H1 (cell line): Measurements from ENCODE around the gene H2BK1. TPM values are rescaled to one million over a fixed set of nuclear protein-coding genes. Genes with fewer than 3 reads are reported as not detected.

Experiments
- CTCF ChIA-PET: fragments of 300-600 bp; sonication (Branson Sonifier 250); formaldehyde crosslinking; loops from one replicate; lab custom pipeline; 2021; ENCODE audit not compliant: partially characterized antibody; lab: Charles Lee
- POLR2A ChIA-PET: fragments of 300-600 bp; sonication (Branson Sonifier 250); formaldehyde crosslinking; loops from one replicate; lab custom pipeline; 2021; ENCODE audit warnings: inconsistent platforms; ENCODE audit not compliant: partially characterized antibody; lab: Charles Lee
- DNase-seq, 2 experiments: peaks; one replicate each; pipeline versions ENCODE4 v3.0.0 to v3.0.0-alpha.2; 2010 to 2022; ENCODE audit warnings: low spot score in 2 of 2, low read depth in 1 of 2, mixed read lengths in 1 of 2
- FAIRE-seq: peaks from 2 replicates; lab custom pipeline; 2011; peaks lifted over from hg19 to GRCh38; lab: Jason Lieb, UNC
- H2AFZ ChIP-seq: 2 replicates; pipeline ENCODE4 v1.8.1; 2012; ENCODE audit warnings: low read length, inconsistent platforms
- H2AK5ac ChIP-seq: 2 replicates; pipeline ENCODE4 v1.6.1; 2013; ENCODE audit warnings: low read depth, low read length
- H2BK120ac ChIP-seq: replicated peaks from 2 replicates; pipeline ENCODE3; 2013; ENCODE audit warnings: low read depth, low read length, inconsistent platforms
- H2BK12ac ChIP-seq: 2 replicates; pipeline ENCODE4 v1.6.1; 2013; ENCODE audit warnings: low read depth, low read length
- H2BK15ac ChIP-seq: 2 replicates; pipeline ENCODE4 v1.6.1; 2013; ENCODE audit warnings: low read length
- H2BK20ac ChIP-seq: 2 replicates; pipeline ENCODE4 v1.6.1; 2013; ENCODE audit warnings: low read length
- H2BK5ac ChIP-seq: 2 replicates; pipeline ENCODE4 v1.6.1; 2013; ENCODE audit warnings: low read depth, low read length
- H3K14ac ChIP-seq: 2 replicates; pipeline ENCODE4 v1.6.1; 2013; ENCODE audit warnings: inconsistent platforms; ENCODE audit not compliant: insufficient read length
- H3K18ac ChIP-seq: 2 replicates; pipeline ENCODE4 v1.6.1; 2013; ENCODE audit warnings: low read length; ENCODE audit errors: extremely low read depth
- H3K23ac ChIP-seq: 2 replicates; pipeline ENCODE4 v1.6.1; 2013; ENCODE audit warnings: inconsistent platforms; ENCODE audit not compliant: insufficient read length
- H3K23me2 ChIP-seq: 2 replicates; pipeline ENCODE4 v1.6.1; 2013; ENCODE audit warnings: low read depth, low read length
- H3K27ac ChIP-seq: 2 replicates; pipeline ENCODE4 v1.6.1; 2011; ENCODE audit warnings: low read depth, low read length, inconsistent platforms
- H3K27me3 ChIP-seq, 4 experiments: replicated peaks in 1 of 4; 1 replicate in 1 of 4; 2 replicates in 3 of 4; pipeline versions ENCODE4 v1.6.1 to v1.8.1; 2011 to 2013; ENCODE audit warnings: low read length in 3 of 4, mild to moderate bottlenecking in 3 of 4, inconsistent platforms in 2 of 4, mixed read lengths in 2 of 4, moderate library complexity in 1 of 4; ENCODE audit not compliant: control insufficient read depth in 3 of 4, insufficient read depth in 3 of 4; ENCODE audit errors: extremely low read depth in 1 of 4
- H3K36me3 ChIP-seq, 4 experiments: 2 replicates each; pipeline versions ENCODE4 v1.6.1 to v1.8.1; 2011 to 2013; ENCODE audit warnings: mild to moderate bottlenecking in 4 of 4, low read length in 3 of 4, moderate library complexity in 2 of 4, control low read depth in 1 of 4, inconsistent platforms in 1 of 4; ENCODE audit not compliant: insufficient read depth in 4 of 4, control insufficient read depth in 2 of 4
- H3K4ac ChIP-seq: replicated peaks from 2 replicates; pipeline ENCODE3; 2013; ENCODE audit warnings: low read length, low read depth, mixed read lengths, inconsistent platforms; ENCODE audit not compliant: insufficient read length
- H3K4me1 ChIP-seq, 4 experiments: replicated peaks in 1 of 4; 1 replicate in 1 of 4; 2 replicates in 3 of 4; pipeline versions ENCODE4 v1.6.1 to v1.8.1; 2011 to 2013; ENCODE audit warnings: low read length in 3 of 4, inconsistent platforms in 2 of 4, mixed read lengths in 1 of 4; ENCODE audit not compliant: insufficient read depth in 4 of 4, control insufficient read depth in 3 of 4
- H3K4me2 ChIP-seq, 2 experiments: 2 replicates each; pipeline versions ENCODE4 v1.6.1 to v1.8.1; 2011 to 2013; ENCODE audit warnings: low read depth in 2 of 2, low read length in 2 of 2, control low read depth in 1 of 2, inconsistent platforms in 1 of 2, mild to moderate bottlenecking in 1 of 2; ENCODE audit not compliant: insufficient read depth in 1 of 2
- H3K4me3 ChIP-seq, 4 experiments: fragments of 200-600, 300-600 bp in 1 of 4; sonication (generic), shearing (Covaris generic), sonication (Bioruptor Twin) in 1 of 4; 2 replicates each; pipeline versions ENCODE4 v1.5.1 to v1.8.1; 2011 to 2016; ENCODE audit warnings: low read length in 4 of 4, low read depth in 3 of 4, control low read depth in 2 of 4, inconsistent platforms in 2 of 4, mild to moderate bottlenecking in 2 of 4, mixed read lengths in 1 of 4, moderate library complexity in 1 of 4; ENCODE audit not compliant: insufficient read depth in 2 of 4; ENCODE audit errors: extremely low read depth in 1 of 4
- H3K56ac ChIP-seq: replicated peaks from 2 replicates; pipeline ENCODE3; 2013; ENCODE audit warnings: low read depth, mild to moderate bottlenecking, mixed read lengths, low read length, inconsistent platforms; ENCODE audit not compliant: insufficient read length
- H3K79me1 ChIP-seq: 2 replicates; pipeline ENCODE4 v1.6.1; 2013; ENCODE audit warnings: low read depth, low read length, control low read depth
- H3K79me2 ChIP-seq, 2 experiments: 2 replicates each; pipeline versions ENCODE4 v1.6.1 to v1.8.1; 2012 to 2013; ENCODE audit warnings: low read length in 2 of 2, mild to moderate bottlenecking in 2 of 2, inconsistent platforms in 1 of 2; ENCODE audit not compliant: insufficient read depth in 2 of 2, control insufficient read depth in 1 of 2
- H3K9ac ChIP-seq, 4 experiments: replicated peaks in 1 of 4; 1 replicate in 1 of 4; 2 replicates in 3 of 4; pipeline versions ENCODE4 v1.6.1 to v1.8.1; 2011 to 2013; ENCODE audit warnings: low read depth in 3 of 4, low read length in 3 of 4, control low read depth in 2 of 4, mild to moderate bottlenecking in 2 of 4, moderate library complexity in 2 of 4, inconsistent platforms in 1 of 4; ENCODE audit errors: extremely low read depth in 1 of 4
- H3K9me3 ChIP-seq, 2 experiments: 2 replicates each; pipeline versions ENCODE4 v1.6.1 to v1.8.1; 2012 to 2013; ENCODE audit warnings: mild to moderate bottlenecking in 2 of 2, moderate library complexity in 2 of 2, control low read depth in 1 of 2, inconsistent platforms in 1 of 2, low read depth in 1 of 2, low read length in 1 of 2, mixed read lengths in 1 of 2; ENCODE audit not compliant: insufficient read depth in 2 of 2
- H4K20me1 ChIP-seq, 2 experiments: replicated peaks in 1 of 2; 2 replicates each; pipeline versions ENCODE3 to v1.8.1; 2011 to 2013; ENCODE audit warnings: inconsistent platforms in 2 of 2, low read length in 2 of 2, mild to moderate bottlenecking in 1 of 2; ENCODE audit not compliant: insufficient read depth in 2 of 2, control insufficient read depth in 1 of 2
- H4K5ac ChIP-seq: 2 replicates; pipeline ENCODE4 v1.6.1; 2013; ENCODE audit warnings: low read length, low read depth, mixed read lengths, inconsistent platforms; ENCODE audit not compliant: insufficient read length
- H4K8ac ChIP-seq: 2 replicates; pipeline ENCODE4 v1.8.0; 2013; ENCODE audit warnings: mild to moderate bottlenecking, moderate library complexity, low read length, inconsistent platforms; ENCODE audit not compliant: insufficient read depth; ENCODE audit errors: extremely low read depth
- H4K91ac ChIP-seq: replicated peaks from 2 replicates; pipeline ENCODE3; 2013; ENCODE audit warnings: low read length, mixed read lengths, inconsistent platforms; ENCODE audit not compliant: insufficient read length
- ATF3 ChIP-seq: IDR thresholded peaks from 2 replicates; pipeline ENCODE4 v1.6.1; 2011; ENCODE audit warnings: low read depth, mild to moderate bottlenecking, low read length; ENCODE audit not compliant: insufficient read depth
- CHD1 ChIP-seq: IDR thresholded peaks from 2 replicates; pipeline ENCODE4 v1.6.1; 2012; ENCODE audit warnings: low read depth, low read length, improper control_type of control experiment
- CTBP2 ChIP-seq: IDR thresholded peaks from 2 replicates; pipeline ENCODE4 v1.7.0; 2011; ENCODE audit warnings: borderline replicate concordance, mild to moderate bottlenecking, moderate library complexity, mixed read lengths, low read length; ENCODE audit not compliant: insufficient read depth, insufficient read length
- CTCF ChIP-seq, 3 experiments: IDR thresholded peaks; 1 replicate in 2 of 3; 2 replicates in 1 of 3; pipeline versions ENCODE4 v1.5.1 to v1.6.1; 2011; ENCODE audit warnings: low read length in 3 of 3, mild to moderate bottlenecking in 3 of 3, inconsistent platforms in 2 of 3, low read depth in 1 of 3, moderate library complexity in 1 of 3; ENCODE audit not compliant: insufficient read depth in 1 of 3; ENCODE audit errors: control extremely low read depth in 1 of 3
- JUN ChIP-seq: IDR thresholded peaks from 2 replicates; pipeline ENCODE4 v1.6.1; 2011; ENCODE audit warnings: low read depth, mild to moderate bottlenecking, improper control_type of control experiment, low read length
- JUND ChIP-seq: IDR thresholded peaks from 2 replicates; pipeline ENCODE4 v1.6.1; 2011; ENCODE audit warnings: mild to moderate bottlenecking, improper control_type of control experiment, low read length
- NANOG ChIP-seq: IDR thresholded peaks from 2 replicates; pipeline ENCODE4 v1.6.1; 2011; ENCODE audit warnings: low read length, low read depth, mild to moderate bottlenecking, inconsistent platforms; ENCODE audit not compliant: insufficient read depth, poor library complexity, severe bottlenecking
- RFX5 ChIP-seq: IDR thresholded peaks from 2 replicates; pipeline ENCODE4 v1.6.1; 2011; ENCODE audit warnings: low read depth, low read length, improper control_type of control experiment, borderline replicate concordance
- SP2 ChIP-seq: IDR thresholded peaks from 2 replicates; pipeline ENCODE4 v1.6.1; 2012; ENCODE audit warnings: mild to moderate bottlenecking, low read length, inconsistent platforms
- SP4 ChIP-seq: IDR thresholded peaks from 2 replicates; pipeline ENCODE4 v1.6.1; 2012; ENCODE audit warnings: low read length, inconsistent platforms
- TAF1 ChIP-seq: IDR thresholded peaks from 2 replicates; pipeline ENCODE4 v1.6.1; 2011; ENCODE audit warnings: mild to moderate bottlenecking, low read depth, low read length
- WGBS, 2 experiments: shearing (Covaris generic) in 1 of 2; methylation state at CpG; one replicate each; pipeline versions ENCODE4 v1.1.6 to v1.1.7; 2013 to 2015; ENCODE audit warnings: low lambda C conversion rate in 2 of 2, mixed read lengths in 2 of 2, inconsistent platforms in 1 of 2, low coverage in 1 of 2, missing lambda C conversion rate in 1 of 2; ENCODE audit not compliant: insufficient replicate concordance in 2 of 2, insufficient coverage in 1 of 2, insufficient read length in 1 of 2; ENCODE audit errors: extremely low coverage in 1 of 2, missing lambda C conversion rate in 1 of 2; 5-methylcytosine and 5-hydroxymethylcytosine counted together
- polyA plus RNA-seq, 7 experiments: library from polyadenylated mRNA; depleted of rRNA in 3 of 7; stranded (reverse) in 5 of 7; unstranded in 2 of 7; fragments of >200 nt in 5 of 7; fragments of 200-250 nt in 2 of 7; gene quantifications; 1 replicate in 5 of 7; 2 replicates in 1 of 7; 4 replicates in 1 of 7; pipeline versions ENCODE4 v1.2.1 to v1.2.3, GENCODE V29; 2011 to 2013; ENCODE audit warnings: missing spikeins in 2 of 7, mixed read lengths in 2 of 7
- total RNA-seq: library from RNA; stranded (reverse); fragmentation: NEBNext Ultra II Directional; extraction: Animal tissue kit (Norgen Biotek cat#: 25700); gene quantifications from 2 replicates; pipeline ENCODE4 v1.2.1, GENCODE V29; 2021

H2BK1 gene
- total and polyA plus RNA-seq, 2 of the 8 experiments (the other 6 are each of a cell fraction or from before 2014, with no cell fraction given): not detected

DNA sequence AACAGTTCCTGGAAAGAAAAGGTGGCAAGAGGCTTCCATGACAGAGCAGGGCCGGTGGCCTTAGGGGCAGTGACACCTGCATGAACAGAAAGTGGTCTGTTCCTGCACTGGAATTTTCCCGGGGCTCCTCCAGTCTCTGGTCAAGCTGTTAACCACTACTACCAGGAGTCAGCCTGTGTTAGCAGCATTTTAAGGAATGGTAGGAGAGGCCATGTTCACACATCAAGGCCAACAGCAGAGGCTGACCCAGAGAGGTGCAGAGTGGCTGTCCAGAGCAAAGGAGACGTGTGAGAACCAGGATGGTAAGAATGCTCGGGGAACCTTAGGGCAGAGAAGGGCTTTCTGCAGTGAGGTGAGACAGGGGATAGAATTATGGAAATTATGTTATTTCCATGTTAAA is 8.5 kb downstream of the H2BK1 start:
- peaks cover 0 to 9% (median 1%) of the 10 kb centered on the region in 4 experiments; a peak in 3 of 7 replicates for H3K4me1 ChIP-seq
- TF ChIP-seq SP2 (no peak), NANOG (no peak), JUND (no peak), CTCF (IDR thresholded peaks at IDR 0.05; ENCODE audit: control extremely low read depth in 1 of 3, insufficient read depth in 1 of 3, low read depth in 1 of 3, low read length in 3 of 3) (no peak), CTBP2 (no peak), RFX5 (no peak), ATF3 (no peak), JUN (no peak), CHD1 (no peak), SP4 (no peak), TAF1 (no peak)
- H2BK12ac ChIP-seq: no peak overlapping the region
- H3K36me3 ChIP-seq: no peaks in the 10 kb centered on the region
- H3K79me2 ChIP-seq: no peaks in the 10 kb centered on the region
- H2BK5ac ChIP-seq: no peak overlapping the region
- no peak overlapping the region for H4K8ac ChIP-seq
- H3K56ac ChIP-seq: no peak overlapping the region
- no peak overlapping the region for H3K14ac ChIP-seq
- no peak overlapping the region for H3K9ac ChIP-seq
- peaks cover 0 to 3% (median 1%) of the 10 kb centered on the region in 4 experiments; a peak in 2 of 7 replicates for H3K27me3 ChIP-seq
- no peak overlapping the region for H4K5ac ChIP-seq
- H3K4me3 ChIP-seq: no peak overlapping the region
- peaks cover 5% of the 10 kb centered on the region; the same call in 1 of the 2 replicates for H3K23me2 ChIP-seq
- DNase-seq (no peak), FAIRE-seq (no peak)
- H3K4me2 ChIP-seq: no peak overlapping the region
- H4K91ac ChIP-seq: no peak overlapping the region
- no peak overlapping the region for H3K18ac ChIP-seq
- H3K27ac ChIP-seq: no peak overlapping the region
- H2AK5ac ChIP-seq: no peak overlapping the region
- H2BK20ac ChIP-seq: no peak overlapping the region
- no peaks in the 10 kb centered on the region for H3K9me3 ChIP-seq
- H2BK15ac ChIP-seq: no peak overlapping the region
- H2BK120ac ChIP-seq: no peak overlapping the region
- CTCF ChIA-PET: no interaction called here
- H3K79me1 ChIP-seq: no peaks in the 10 kb centered on the region
- POLR2A ChIA-PET: no interaction called here
- no peak overlapping the region for H2AFZ ChIP-seq
- H3K4ac ChIP-seq: no peak overlapping the region
- H3K23ac ChIP-seq: no peak overlapping the region
- WGBS, 2 experiments: 96% methylated on average over 3 of the region's 4 CpGs; no CpG with 5 or more reads in 1 of the 2 experiments
- no peaks in the 10 kb centered on the region for H4K20me1 ChIP-seq
